M059J (cell line): ENCODE data around the gene IL6R. TPM values are rescaled to one million over a fixed set of nuclear protein-coding genes. Genes with fewer than 3 reads are reported as not detected.

ENCODE experiments used
- DNase-seq: peaks from one replicate; pipeline ENCODE4 v3.0.0-alpha.2; 2012; ENCODE audit warnings: low read depth
- total RNA-seq: library from RNA; depleted of rRNA; stranded (reverse); fragments of >200 nt; shearing (Covaris generic); gene quantifications from 2 replicates; pipeline ENCODE4 v1.2.3, GENCODE V29; 2014

Gene IL6R
- total RNA-seq, 1 experiment from 2014 or later: 3.8 TPM

GRCh38 chr1:154448331-154448811, 43.2 kb downstream of the IL6R start:
- DNase-seq: no peak

GRCh38 chr1:154453161-154453560, 48.0 kb downstream of the IL6R start:
- peak; percentile 3 for DNase-seq

GRCh38 chr1:154453574-154454352, 48.6 kb downstream of the IL6R start:
- peak; percentile 73 for DNase-seq

GRCh38 chr1:154454386-154455120, 49.4 kb downstream of the IL6R start:
- no peak for DNase-seq

GRCh38 chr1:154456631-154457030, 51.5 kb downstream of the IL6R start:
- DNase-seq: no peak

- DNase-seq: peak; percentile 40
Measured at GRCh38 chr1:154459080-154459479, 53.9 kb downstream of the IL6R start.

- DNase-seq: no peak
Measured at GRCh38 chr1:154460695-154461260, 55.6 kb downstream of the IL6R start.

- DNase-seq: peak; percentile 61
Measured at GRCh38 chr1:154463512-154463990, 58.4 kb downstream of the IL6R start.

- DNase-seq: no peak
Measured at GRCh38 chr1:154465621-154466195, 60.6 kb downstream of the IL6R start.

GRCh38 chr1:154466206-154466605, 61.1 kb downstream of the IL6R start:
- no peak for DNase-seq

- DNase-seq: no peak
Measured at GRCh38 chr1:154466921-154467417, 61.8 kb downstream of the IL6R start.

- DNase-seq: no peak
Measured at GRCh38 chr1:154467434-154468102, 62.4 kb downstream of the IL6R start.

GRCh38 chr1:154468535-154469250, 63.5 kb downstream of the IL6R start:
- no peak for DNase-seq

GRCh38 chr1:154469844-154470560, 64.9 kb downstream of the IL6R start:
- DNase-seq: no peak

GRCh38 chr1:154471304-154471703, 66.2 kb downstream of the IL6R start:
- DNase-seq: no peak

- DNase-seq: peak; percentile 98
Measured at GRCh38 chr1:154474802-154475201, 69.7 kb downstream of the IL6R start.

GRCh38 chr1:154476791-154477190, 71.6 kb downstream of the IL6R start:
- peak; percentile 20 for DNase-seq

- DNase-seq: no peak
Measured at GRCh38 chr1:154478013-154478412, 72.9 kb downstream of the IL6R start.

- DNase-seq: peak; percentile 40
Measured at GRCh38 chr1:154478639-154479038, 73.5 kb downstream of the IL6R start.
